Stimulated activated CD4-positive, alpha-beta T cell treated with anti-CD3 and anti-CD28 coated beads, Interleukin-4, amount 100 ng/mL, for 1 hour (primary cell): ENCODE data around the gene VASP.

ENCODE experiments used
- DNase-seq: peaks from one replicate; pipeline ENCODE4 v3.0.0-alpha.2; 2020

VASP gene

GRCh38 chr19:45474606-45475521 lies 32.4 kb upstream of the VASP start:
- DNase-seq, result no peak

- DNase-seq, result no peak
Observed at GRCh38 chr19:45475537-45476291, 31.6 kb upstream of the VASP start.

- DNase-seq, result no peak
Observed at GRCh38 chr19:45476304-45476703, 31.0 kb upstream of the VASP start.

- DNase-seq, result no peak
Observed at GRCh38 chr19:45477186-45477585, 30.1 kb upstream of the VASP start.

- no peak for DNase-seq
Observed at GRCh38 chr19:45477713-45478453, 29.4 kb upstream of the VASP start.

GRCh38 chr19:45478454-45479238 lies 28.6 kb upstream of the VASP start:
- peak; percentile 88 for DNase-seq

- DNase-seq, result no peak
Observed at GRCh38 chr19:45483033-45483432, 24.2 kb upstream of the VASP start.

- no peak for DNase-seq
Observed at GRCh38 chr19:45484273-45484945, 22.9 kb upstream of the VASP start.

GRCh38 chr19:45485305-45486077 lies 21.8 kb upstream of the VASP start:
- peak; percentile 98 for DNase-seq

GRCh38 chr19:45488708-45489107 lies 18.6 kb upstream of the VASP start:
- DNase-seq, result no peak

- DNase-seq, result no peak
Observed at GRCh38 chr19:45489216-45489855, 17.9 kb upstream of the VASP start.

GRCh38 chr19:45492137-45492626 lies 15.1 kb upstream of the VASP start:
- DNase-seq, result no peak

- DNase-seq, result no peak
Observed at GRCh38 chr19:45492627-45493470, 14.4 kb upstream of the VASP start.

GRCh38 chr19:45494261-45494916 lies 12.9 kb upstream of the VASP start:
- no peak for DNase-seq

- DNase-seq, result no peak
Observed at GRCh38 chr19:45495178-45495577, 12.1 kb upstream of the VASP start.

- peak; percentile 54 for DNase-seq
Observed at GRCh38 chr19:45496349-45496953, 10.8 kb upstream of the VASP start.

- no peak for DNase-seq
Observed at GRCh38 chr19:45497791-45498190, 9.5 kb upstream of the VASP start.
